Natural killer cell treated with Interleukin-12 subunit alpha and Interleukin-12 subunit beta and Interleukin-15 and Interleukin-18, amount 100 ng/mL, for 72 hours (primary cell): ENCODE data around the gene SLC5A8. TPM values are rescaled to one million over a fixed set of nuclear protein-coding genes. Genes with fewer than 3 reads are reported as not detected.
"Not testable (repeated sequence)": the region's sequence is repeated elsewhere in the genome, so short reads cannot be mapped to it uniquely, and the experiment has no call there.

Experiments
- ATAC-seq, 2 donors: fragments of 150-1000 bp; cut with Tn5 transposase in 1 of 2; sonication (Bioruptor Pico), chemical (Tn5 transposase) in 1 of 2; 2 replicates each; pipeline ENCODE4 v1.10.0; 2021
- DNase-seq: peaks from one replicate; pipeline ENCODE4 v3.0.0; 2022; ENCODE audit warnings: low spot score
- H3K27ac Mint-ChIP-seq, 2 donors: 1 replicate in 1 of 2; 2 replicates in 1 of 2; pipeline ENCODE4 v1.8.0; 2022; ENCODE audit warnings: mixed read lengths in 2 of 2, mild to moderate bottlenecking in 1 of 2, moderate library complexity in 1 of 2
- H3K27me3 Mint-ChIP-seq, 2 donors: 1 replicate in 1 of 2; 2 replicates in 1 of 2; pipeline ENCODE4 v1.8.0; 2022; ENCODE audit warnings: mixed read lengths in 2 of 2
- H3K36me3 Mint-ChIP-seq: one replicate; pipeline ENCODE4 v1.8.0; 2022; ENCODE audit warnings: mixed read lengths
- H3K4me1 Mint-ChIP-seq, 2 donors: 1 replicate in 1 of 2; 2 replicates in 1 of 2; pipeline ENCODE4 v1.8.0; 2022; ENCODE audit warnings: low read depth in 2 of 2, mixed read lengths in 2 of 2, mild to moderate bottlenecking in 1 of 2
- H3K4me3 Mint-ChIP-seq: one replicate; pipeline ENCODE4 v1.8.0; 2022; ENCODE audit warnings: mixed read lengths
- H3K9me3 Mint-ChIP-seq: 2 replicates; pipeline ENCODE4 v1.8.0; 2022; ENCODE audit warnings: mixed read lengths
- total RNA-seq, 2 donors: library from RNA; stranded (reverse); gene quantifications; one replicate each; pipeline ENCODE4 v1.2.3, GENCODE V29; 2022

Gene SLC5A8
- total RNA-seq, 2 donors from 2014 or later, result not detected

DNA sequence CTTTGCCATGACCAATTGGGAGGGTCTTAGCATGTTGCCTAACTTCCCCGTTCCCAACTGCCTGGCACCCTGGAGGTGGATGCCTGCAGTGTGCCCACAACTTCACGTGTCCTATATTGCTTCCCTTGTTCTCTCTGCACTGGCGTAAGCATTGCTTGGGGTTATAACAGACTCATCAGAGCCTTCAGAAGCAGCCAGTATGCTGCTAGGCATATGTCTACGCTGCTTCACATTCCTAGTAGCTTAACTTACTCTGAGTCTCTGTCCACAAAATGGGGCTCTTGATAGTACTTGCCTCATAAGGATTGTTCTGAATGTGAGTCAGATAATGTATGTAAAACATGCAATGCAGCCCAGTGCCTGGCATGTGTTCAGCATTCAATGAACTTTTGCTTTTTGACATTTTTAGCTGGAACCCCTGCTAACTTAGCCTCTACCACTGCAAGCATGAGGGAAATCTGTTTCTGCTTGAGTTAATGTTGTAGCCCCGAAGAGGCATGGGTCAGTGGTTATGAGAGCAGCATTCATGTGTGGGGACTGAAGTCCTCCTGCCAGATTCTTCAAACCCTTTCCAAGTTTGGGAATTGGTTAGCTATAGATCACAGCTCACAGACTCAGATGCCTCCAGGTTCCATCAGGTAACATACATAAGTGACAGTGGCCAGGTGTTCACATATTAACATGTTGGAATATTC, 2.8 kb downstream of the SLC5A8 start:
- Mint-ChIP-seq H3K27me3 (peaks cover 16 to 24% of the 10 kb centered on the region in 2 donors), H3K4me3 (no peak overlapping the region), H3K36me3 (no peaks in the 10 kb centered on the region), H3K27ac (no peak overlapping the region), H3K4me1 (no peaks in the 10 kb centered on the region), H3K9me3 (no peaks in the 10 kb centered on the region)
- ATAC-seq (no peak), DNase-seq (no peak)

DNA sequence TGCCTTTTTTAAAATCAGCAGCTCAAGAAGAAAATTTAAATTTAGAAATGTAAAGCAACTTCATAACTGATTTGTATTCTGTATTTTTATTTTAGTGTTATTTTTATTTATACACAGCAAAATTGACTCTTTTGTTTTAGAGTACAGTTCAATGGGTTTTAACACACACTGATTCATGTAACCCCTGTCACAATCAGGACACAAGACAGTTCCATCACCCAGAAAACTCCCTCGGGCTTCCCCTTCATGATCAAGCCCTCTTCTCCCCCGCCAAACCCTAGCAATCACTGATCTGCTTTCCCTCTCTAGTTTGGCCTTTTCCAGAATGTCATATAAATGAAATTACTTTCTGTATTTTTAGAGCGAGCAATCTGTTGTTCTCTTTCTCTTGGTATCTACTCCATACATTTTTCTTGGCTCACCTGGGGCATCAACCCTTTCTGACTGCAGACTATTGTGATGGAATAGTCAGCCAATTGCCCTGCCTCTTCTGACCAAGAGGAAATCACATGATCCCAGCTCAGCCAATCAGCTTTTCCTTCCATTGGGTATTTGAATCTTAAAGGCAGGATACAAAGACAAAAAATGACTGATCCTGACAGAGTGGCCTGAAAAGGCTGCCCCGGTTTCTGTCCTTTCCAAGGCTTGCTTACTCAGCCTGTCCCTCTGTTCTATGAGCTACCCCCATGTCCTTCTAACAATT, 5.3 kb downstream of the SLC5A8 start:
- no peak overlapping the region for H3K4me3 Mint-ChIP-seq
- no peaks in the 10 kb centered on the region for H3K9me3 Mint-ChIP-seq
- H3K27ac Mint-ChIP-seq, result no peak overlapping the region
- no peaks in the 10 kb centered on the region for H3K4me1 Mint-ChIP-seq
- H3K27me3 Mint-ChIP-seq, result peaks cover 16 to 21% of the 10 kb centered on the region in 2 donors
- no peak for ATAC-seq
- no peak for DNase-seq
- no peaks in the 10 kb centered on the region for H3K36me3 Mint-ChIP-seq

DNA sequence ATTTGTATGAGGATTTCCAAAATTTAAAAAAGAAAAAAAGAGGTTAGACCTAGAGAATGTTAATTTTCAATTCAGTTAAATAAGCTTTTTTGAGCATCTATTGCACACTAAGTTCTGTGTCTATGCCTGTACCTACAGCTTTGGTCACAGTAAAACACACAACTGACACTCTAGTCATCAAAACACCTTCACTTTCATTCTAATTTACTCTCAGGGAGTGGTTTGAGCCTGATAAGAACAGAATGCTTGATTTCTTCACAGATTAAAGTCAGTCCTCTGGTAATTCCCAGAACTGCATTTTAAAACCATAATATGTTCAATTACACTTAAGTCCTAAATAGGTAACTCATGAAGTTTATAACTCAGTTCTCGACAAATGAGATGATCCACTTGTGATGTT, 9.2 kb downstream of the SLC5A8 start:
- Mint-ChIP-seq H3K36me3 (no peaks in the 10 kb centered on the region), H3K4me3 (no peak overlapping the region)

DNA sequence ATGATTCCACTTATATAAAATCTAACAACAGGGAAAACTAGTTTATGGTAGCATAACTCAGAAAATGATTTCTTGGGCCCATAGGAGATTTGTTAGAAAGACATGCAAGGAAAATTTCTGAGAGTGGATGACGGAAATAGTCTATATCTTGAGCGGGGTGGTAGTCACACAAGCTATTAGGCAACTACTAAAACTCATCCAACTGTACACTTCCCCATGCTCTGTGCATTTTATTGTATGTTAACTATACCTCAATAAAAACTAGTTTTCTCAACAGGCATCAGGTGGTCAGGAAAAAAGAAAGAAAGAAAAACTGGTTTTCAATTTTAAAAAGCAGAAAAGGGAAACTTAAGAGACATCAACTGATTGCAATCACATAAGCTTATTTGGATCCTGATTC, 9.9 kb downstream of the SLC5A8 start:
- ATAC-seq (no peak), DNase-seq (no peak)
- Mint-ChIP-seq H3K27me3 (peaks cover 4 to 18% of the 10 kb centered on the region in 2 donors), H3K9me3 (no peaks in the 10 kb centered on the region), H3K4me1 (no peaks in the 10 kb centered on the region), H3K27ac (no peak overlapping the region), H3K4me3 (no peak overlapping the region), H3K36me3 (no peaks in the 10 kb centered on the region)

More for the DNA sequence above, 9.2 kb downstream of the SLC5A8 start:
- H3K27ac Mint-ChIP-seq, result no peak overlapping the region
- ATAC-seq (no peak), DNase-seq (no peak)
- H3K27me3 Mint-ChIP-seq, result peaks cover 4 to 19% of the 10 kb centered on the region in 2 donors
- H3K9me3 Mint-ChIP-seq, result no peaks in the 10 kb centered on the region
- H3K4me1 Mint-ChIP-seq, result no peaks in the 10 kb centered on the region

- Mint-ChIP-seq H3K9me3 (peaks cover 4% of the 10 kb centered on the region), H3K27ac (no peak overlapping the region), H3K27me3 (no peaks in the 10 kb centered on the region), H3K4me1 (no peaks in the 10 kb centered on the region), H3K36me3 (no peaks in the 10 kb centered on the region), H3K4me3 (no peak overlapping the region)
- DNase-seq (no peak), ATAC-seq (no peak)
Measured at GRCh38 chr12:101186291-101186690, 23.7 kb downstream of the SLC5A8 start.

DNA sequence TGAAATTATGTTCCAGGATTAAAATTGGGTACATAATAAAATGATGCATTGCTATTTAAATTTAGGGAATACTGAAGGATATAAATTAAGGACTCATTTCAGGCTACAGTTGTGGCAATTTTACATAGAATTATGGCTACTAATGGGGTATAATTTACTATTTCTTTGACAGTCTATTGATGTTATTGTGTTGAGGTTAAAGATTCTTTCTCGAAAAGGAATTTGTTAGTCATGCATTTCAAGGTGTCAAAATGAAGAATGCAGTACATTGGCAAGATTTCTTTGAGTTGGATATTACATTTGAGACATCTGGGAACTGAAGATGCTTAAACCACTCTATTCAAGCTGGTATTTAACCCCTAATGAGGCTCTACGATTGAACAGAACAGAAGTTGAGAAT, 28.3 kb downstream of the SLC5A8 start:
- no peak for DNase-seq
- peaks cover 0 to 1% of the 10 kb centered on the region in 2 donors for H3K27me3 Mint-ChIP-seq
- H3K4me1 Mint-ChIP-seq, result no peaks in the 10 kb centered on the region
- H3K27ac Mint-ChIP-seq, result no peak overlapping the region
- peaks cover 4% of the 10 kb centered on the region for H3K9me3 Mint-ChIP-seq
- no peaks in the 10 kb centered on the region for H3K36me3 Mint-ChIP-seq
- no peak overlapping the region for H3K4me3 Mint-ChIP-seq
- no peak for ATAC-seq

GRCh38 chr12:101174541-101174940, 35.5 kb downstream of the SLC5A8 start:
- H3K9me3 Mint-ChIP-seq, result no peaks in the 10 kb centered on the region
- no peak for ATAC-seq

DNA sequence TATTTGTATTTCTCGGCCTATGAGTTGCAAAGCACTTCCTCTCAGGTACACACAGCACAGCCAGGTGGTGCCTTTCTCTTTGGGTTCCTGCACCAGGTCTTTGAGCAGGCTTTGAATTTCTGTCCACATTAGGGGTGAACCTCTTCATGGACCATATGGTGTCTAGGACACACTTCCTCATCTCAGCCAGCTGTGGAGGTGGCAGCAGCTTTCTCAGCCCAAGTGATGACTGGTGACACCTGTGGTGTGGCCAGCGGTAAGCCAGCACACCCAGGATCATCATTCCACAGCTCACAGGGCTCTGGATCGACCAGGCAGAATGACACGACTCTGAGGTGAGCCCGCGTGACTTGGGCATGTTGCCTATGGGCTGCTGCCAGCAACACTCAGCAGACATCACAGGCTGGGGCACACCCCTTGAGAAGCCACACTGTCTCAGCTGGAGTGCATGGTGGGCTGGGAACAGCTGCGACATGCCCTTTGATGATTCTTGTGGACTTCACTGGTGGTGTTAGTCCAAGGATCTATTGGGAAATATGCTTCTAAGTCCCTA, 36.8 kb downstream of the SLC5A8 start:
- Mint-ChIP-seq H3K4me1 (no peaks in the 10 kb centered on the region), H3K9me3 (no peaks in the 10 kb centered on the region), H3K27ac (no peak overlapping the region), H3K36me3 (no peaks in the 10 kb centered on the region), H3K27me3 (peaks cover 0 to 14% of the 10 kb centered on the region in 2 donors), H3K4me3 (no peak overlapping the region)
- peak; percentile 28 to 44 for ATAC-seq
- no peak for DNase-seq

More at GRCh38 chr12:101174541-101174940, 35.5 kb downstream of the SLC5A8 start:
- Mint-ChIP-seq H3K27me3 (peaks cover 0 to 14% of the 10 kb centered on the region in 2 donors), H3K27ac (no peak overlapping the region), H3K4me3 (no peak overlapping the region), H3K4me1 (no peaks in the 10 kb centered on the region), H3K36me3 (no peaks in the 10 kb centered on the region)
- DNase-seq, result no peak

DNA sequence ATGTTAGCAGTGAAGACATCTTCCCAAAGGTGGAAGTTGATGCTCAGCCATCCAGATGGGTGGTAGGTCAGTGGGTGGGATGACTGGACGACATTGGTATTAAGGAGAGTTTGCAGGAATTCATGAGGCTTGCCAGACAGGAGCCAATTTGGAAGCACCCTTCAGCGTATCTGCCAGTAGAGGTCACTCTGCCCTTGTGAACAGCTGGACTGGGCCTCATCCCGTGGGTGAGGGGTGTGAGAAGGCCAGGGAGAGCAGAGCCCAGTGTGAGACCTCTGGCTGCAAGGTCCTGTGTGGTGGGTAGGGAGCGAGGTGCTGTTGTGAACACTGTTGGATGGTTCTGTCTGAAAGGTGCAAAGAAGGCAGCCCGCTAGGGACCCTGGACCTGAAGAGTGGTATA, 37.7 kb downstream of the SLC5A8 start:
- H3K36me3 Mint-ChIP-seq, result no peaks in the 10 kb centered on the region
- no peaks in the 10 kb centered on the region for H3K9me3 Mint-ChIP-seq
- no peak overlapping the region for H3K4me3 Mint-ChIP-seq
- no peak overlapping the region for H3K27ac Mint-ChIP-seq
- H3K4me1 Mint-ChIP-seq, result no peaks in the 10 kb centered on the region
- no peak for ATAC-seq
- H3K27me3 Mint-ChIP-seq, result peaks cover 0 to 14% of the 10 kb centered on the region in 2 donors
- no peak for DNase-seq

DNA sequence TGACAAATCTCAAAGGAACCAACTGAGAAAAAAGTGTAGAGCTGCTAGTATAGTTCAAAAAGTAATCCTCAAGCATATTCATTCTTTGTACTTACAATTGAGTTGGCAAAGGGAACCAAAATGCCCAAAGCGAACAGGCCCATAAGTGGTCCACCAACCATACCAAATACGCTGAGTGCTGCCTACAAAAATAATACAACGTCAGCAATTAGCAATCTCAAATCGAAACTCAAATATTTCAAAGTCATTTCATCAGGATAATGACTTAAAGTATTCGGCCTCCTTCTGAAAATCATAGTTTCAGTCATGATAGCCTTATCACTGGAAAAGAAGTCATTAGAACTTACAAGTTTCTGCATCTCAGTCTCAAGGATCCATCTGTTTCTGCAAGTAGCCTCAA, 42.0 kb downstream of the SLC5A8 start:
- Mint-ChIP-seq H3K4me1 (no peaks in the 10 kb centered on the region), H3K27me3 (peaks cover 0 to 6% of the 10 kb centered on the region in 2 donors), H3K4me3 (no peak overlapping the region)

DNA sequence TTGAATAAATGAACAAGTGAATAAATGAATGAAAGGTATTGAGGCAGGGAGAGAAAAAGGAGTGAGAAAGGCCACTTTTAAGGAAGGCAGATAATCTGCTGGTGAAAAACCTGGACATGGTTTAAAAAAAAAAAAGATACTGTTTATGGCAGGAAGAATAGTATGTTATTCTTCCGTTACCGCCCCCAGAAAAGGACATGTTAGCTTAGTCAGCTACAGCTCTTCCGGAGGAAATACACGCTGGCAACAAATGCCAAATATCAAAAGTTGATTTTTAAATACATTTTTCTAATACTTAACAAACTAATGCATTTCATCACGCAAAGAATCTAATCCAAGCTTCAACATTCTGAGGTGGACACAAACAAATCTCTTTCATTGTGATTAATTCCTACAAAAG, 43.2 kb downstream of the SLC5A8 start:
- DNase-seq (no peak), ATAC-seq (no peak)
- no peaks in the 10 kb centered on the region for H3K4me1 Mint-ChIP-seq
- no peak overlapping the region for H3K4me3 Mint-ChIP-seq
- H3K9me3 Mint-ChIP-seq, result peaks cover 2% of the 10 kb centered on the region
- H3K27me3 Mint-ChIP-seq, result peaks cover 0 to 6% of the 10 kb centered on the region in 2 donors
- H3K27ac Mint-ChIP-seq, result no peak overlapping the region
- no peaks in the 10 kb centered on the region for H3K36me3 Mint-ChIP-seq

More for the DNA sequence above, 42.0 kb downstream of the SLC5A8 start:
- ATAC-seq, result no peak
- Mint-ChIP-seq H3K27ac (no peak overlapping the region), H3K36me3 (no peaks in the 10 kb centered on the region), H3K9me3 (no peaks in the 10 kb centered on the region)
- no peak for DNase-seq

DNA sequence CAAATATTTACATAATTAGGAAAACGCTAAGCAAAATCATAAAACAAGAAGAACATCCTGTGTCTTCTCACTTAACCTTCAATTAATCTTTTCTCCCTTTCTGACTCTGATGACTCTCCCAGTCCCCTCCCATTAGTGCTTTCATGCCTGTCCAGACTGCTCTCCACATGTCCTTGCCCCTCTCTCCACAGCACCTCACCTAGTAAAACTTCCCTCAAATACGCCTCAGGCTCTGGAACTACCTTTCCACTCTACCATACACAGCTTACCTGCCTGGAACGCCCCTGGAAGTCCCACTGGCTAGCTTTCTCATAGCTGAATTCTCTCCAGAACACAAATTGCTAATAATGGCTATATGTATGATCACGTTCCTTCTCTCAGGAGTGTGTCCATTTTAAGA, 44.7 kb downstream of the SLC5A8 start:
- ATAC-seq, result no peak
- DNase-seq, result no peak
- H3K9me3 Mint-ChIP-seq, result peaks cover 2% of the 10 kb centered on the region
- no peaks in the 10 kb centered on the region for H3K4me1 Mint-ChIP-seq
- no peaks in the 10 kb centered on the region for H3K36me3 Mint-ChIP-seq
- H3K4me3 Mint-ChIP-seq, result no peak overlapping the region
- H3K27me3 Mint-ChIP-seq, result peaks cover 0 to 6% of the 10 kb centered on the region in 2 donors
- no peak overlapping the region for H3K27ac Mint-ChIP-seq

DNA sequence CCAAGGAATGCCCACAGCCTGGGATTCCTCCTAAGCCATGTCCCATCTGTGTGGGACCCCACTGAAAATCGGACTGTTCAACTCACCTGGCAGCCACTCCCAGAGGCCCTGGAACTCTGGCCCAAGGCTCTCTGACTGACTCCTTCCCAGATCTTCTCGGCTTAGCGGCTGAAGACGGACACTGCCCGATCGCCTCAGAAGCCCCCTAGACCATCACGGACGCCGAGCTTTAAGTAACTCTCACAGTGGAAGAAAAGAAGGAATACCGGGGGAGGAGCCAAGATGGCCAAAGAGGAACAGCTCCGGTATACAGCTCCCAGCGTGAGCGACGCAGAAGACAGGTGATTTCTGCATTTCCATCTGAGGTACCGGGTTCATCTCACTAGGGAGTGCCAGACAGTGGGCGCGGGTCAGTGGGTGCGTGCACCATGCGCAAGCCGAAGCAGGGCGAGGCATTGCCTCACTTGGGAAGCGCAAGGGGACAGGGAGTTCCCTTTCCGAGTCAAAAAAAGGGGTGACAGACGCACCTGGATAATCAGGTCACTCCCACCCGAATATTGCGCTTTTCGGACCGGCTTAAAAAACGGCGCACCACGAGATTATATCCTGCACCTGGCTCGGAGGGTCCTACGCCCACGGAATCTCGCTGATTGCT, 64.1 kb downstream of the SLC5A8 start:
- not testable (repeated sequence) for H3K27me3 Mint-ChIP-seq, ATAC-seq, H3K4me1 Mint-ChIP-seq, H3K36me3 Mint-ChIP-seq, DNase-seq, H3K4me3 Mint-ChIP-seq, H3K27ac Mint-ChIP-seq, H3K9me3 Mint-ChIP-seq
